M059J (cell line): ENCODE data around the gene ANAPC7. TPM values are rescaled to one million over a fixed set of nuclear protein-coding genes. Genes with fewer than 3 reads are reported as not detected.
"Not testable (repeated sequence)": the region's sequence is repeated elsewhere in the genome, so short reads cannot be mapped to it uniquely, and the experiment has no call there.

Experiments used
- DNase-seq: peaks from one replicate; pipeline ENCODE4 v3.0.0-alpha.2; 2012; ENCODE audit warnings: low read depth
- total RNA-seq: library from RNA; depleted of rRNA; stranded (reverse); fragments of >200 nt; shearing (Covaris generic); gene quantifications from 2 replicates; pipeline ENCODE4 v1.2.3, GENCODE V29; 2014; rRNA removed

The ANAPC7 gene, protein sequence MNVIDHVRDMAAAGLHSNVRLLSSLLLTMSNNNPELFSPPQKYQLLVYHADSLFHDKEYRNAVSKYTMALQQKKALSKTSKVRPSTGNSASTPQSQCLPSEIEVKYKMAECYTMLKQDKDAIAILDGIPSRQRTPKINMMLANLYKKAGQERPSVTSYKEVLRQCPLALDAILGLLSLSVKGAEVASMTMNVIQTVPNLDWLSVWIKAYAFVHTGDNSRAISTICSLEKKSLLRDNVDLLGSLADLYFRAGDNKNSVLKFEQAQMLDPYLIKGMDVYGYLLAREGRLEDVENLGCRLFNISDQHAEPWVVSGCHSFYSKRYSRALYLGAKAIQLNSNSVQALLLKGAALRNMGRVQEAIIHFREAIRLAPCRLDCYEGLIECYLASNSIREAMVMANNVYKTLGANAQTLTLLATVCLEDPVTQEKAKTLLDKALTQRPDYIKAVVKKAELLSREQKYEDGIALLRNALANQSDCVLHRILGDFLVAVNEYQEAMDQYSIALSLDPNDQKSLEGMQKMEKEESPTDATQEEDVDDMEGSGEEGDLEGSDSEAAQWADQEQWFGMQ
- 70.9 and 71.0 TPM in 2 replicates for total RNA-seq

DNA sequence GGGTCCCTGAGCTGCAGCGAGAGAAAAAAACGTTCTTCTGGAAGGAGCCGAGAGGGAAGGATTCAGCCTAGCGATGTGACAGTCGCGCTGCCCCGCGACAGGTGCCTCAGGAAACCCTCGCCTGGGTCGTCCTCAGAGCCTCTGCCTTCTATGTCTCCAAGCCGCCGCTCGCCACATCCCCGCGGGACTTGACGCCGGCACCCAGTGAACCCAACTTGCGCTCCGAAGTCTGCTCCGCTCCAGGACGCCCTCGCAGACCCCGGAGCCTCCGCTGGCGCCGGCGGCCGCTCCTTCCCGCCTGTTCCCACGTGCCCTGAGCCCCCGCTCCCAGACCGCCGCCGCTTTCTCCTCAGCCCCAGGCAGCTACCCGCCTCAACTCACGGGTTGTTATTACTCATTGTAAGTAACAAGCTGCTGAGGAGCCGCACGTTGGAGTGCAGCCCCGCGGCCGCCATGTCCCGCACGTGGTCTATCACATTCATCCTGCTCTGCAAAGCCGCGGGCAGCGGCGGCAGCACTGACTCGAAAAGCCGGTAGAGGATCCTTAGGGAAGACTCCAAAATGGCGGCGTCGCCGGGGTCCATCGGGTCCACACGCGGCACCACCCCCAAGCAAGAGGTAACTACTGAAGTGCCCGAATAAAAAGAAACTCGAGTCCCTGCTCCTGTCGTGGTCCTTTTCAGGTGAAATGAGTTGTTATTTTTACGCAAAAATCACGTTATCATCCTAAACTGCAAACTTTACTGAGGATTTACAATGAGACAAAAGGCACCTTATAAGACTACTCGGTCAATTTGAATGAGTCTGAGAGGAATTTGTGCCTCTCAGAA lies at the start of gene ANAPC7:
TSS of gene ANAPC7 (minus strand) at position 563 of the 830 bp plus-strand sequence. CDS start at position 482, 81 bp downstream.
- DNase-seq = peak; percentile 86

DNA sequence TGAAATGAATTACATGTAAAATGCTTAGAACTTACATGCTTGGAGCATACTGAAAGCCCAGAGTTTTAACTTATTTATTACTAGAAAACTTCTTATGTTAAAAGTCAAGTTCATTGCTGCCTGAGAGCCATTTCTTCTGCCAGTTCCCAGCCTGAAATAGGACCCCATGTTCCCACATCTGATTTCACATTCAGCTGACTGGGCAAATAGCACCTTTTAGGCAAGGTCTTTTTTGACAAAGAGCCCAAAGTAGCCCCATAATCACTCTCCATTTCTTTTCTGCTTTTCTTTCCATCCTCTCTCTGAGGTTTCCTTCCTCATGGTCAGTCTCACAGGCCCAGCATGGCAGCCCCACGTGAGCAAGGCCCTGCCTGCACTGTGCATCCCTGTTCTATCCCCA lies 47.8 kb upstream of the ANAPC7 start:
- DNase-seq = no peak

DNA sequence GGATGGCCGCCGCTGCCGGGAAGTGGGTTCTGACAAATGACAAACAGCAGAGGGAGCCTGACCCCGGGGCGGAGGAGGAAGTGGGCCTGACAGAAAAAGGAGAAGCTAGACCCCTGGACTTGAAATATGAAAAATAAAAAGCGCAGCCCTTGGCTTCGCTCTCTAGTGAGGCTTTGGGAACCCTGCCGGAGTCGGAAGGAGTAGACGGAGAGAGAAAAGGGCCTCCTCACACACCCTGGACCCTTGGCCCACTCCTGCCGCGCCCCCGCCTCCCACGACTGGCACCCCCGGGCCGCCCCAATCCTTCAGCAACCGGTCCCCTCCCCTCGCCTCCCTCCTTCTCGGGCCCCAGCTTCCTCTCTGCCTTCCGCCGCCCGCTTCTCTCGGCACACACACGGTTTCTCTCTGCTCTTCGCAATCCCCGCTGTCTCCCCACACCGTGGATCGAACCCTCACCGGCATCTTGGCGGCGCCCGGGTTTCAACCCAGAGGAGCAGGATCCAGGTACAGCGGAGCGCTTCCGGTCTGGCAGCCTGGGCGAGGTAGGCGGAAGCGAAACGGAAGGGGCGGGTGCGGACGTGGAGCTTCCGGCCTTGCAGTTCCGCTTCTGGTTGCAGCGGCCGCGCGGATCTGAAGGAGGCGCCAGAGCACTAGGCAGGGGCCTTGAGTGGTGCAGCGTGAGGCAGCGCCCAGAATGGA lies 46.4 kb upstream of the ANAPC7 start, which contains the start of gene ARPC3:
TSS of gene ARPC3 (minus strand) at position 539 of the 699 bp plus-strand sequence. CDS start at position 462, 77 bp downstream.
- peak; percentile 92 for DNase-seq

DNA sequence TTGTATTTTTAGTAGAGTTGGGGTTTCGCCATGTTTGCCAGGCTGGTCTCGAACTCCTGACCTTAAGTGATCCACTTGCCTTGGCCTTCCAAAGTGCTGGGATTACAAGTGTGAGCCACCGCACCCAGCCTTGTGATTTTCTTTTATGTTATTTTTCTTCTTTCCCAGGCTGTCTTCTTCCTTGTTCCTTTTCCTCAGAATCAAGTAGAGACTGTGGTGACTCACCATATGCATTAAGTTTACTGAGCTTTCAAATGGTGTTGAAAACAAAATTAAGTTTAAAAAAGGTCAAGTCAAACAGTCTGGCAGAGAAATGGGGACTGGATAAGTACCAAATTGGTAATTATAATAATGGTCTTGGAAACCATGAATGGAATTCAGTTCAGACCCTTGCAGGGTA lies 40.9 kb upstream of the ANAPC7 start:
- DNase-seq = no peak

DNA sequence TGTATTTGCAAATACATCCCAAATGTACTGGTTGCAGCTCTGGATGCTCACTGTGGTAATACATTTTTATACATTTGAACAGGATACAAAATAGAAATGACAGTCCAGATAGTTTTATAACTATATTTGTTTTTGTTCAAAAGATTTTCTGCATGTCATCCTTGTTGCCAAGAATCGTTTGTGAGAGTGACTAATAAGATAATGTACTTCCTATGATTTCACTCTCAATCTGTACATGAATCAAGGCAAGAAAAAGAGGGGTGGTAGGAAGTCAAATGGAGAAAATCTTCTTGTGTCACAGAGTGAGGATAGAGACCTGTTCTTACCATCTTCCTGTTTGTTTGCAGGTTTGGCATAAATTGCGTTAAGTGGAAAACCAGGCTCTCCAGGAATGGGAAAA lies 32.7 kb upstream of the ANAPC7 start:
- peak; percentile 17 for DNase-seq

DNA sequence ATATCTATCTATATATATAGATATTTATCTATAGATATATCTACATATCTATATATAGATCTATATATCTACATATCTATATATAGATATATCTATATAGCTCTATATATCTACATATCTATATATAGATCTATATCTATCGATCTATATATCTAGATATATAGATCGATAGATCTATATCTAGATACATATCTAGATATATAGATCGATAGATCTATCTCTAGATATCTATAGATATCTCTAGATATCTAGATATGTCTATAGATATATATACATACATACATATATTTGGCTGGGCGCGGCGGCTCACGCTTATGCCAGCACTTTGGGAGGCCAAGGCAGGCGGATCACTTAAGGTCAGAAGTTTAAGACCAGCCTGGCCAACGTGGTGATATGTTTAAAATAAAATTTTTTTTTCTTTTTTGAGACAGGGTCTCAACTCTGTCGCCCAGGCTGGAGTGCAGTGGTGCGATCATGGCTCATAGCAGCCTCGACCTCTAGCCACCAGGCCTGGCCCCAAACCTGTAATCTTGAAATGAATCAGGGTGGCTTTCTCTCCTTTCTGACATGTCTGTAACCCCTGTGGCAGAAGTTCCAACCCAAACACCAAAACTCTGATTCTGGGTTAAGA lies 28.6 kb upstream of the ANAPC7 start:
- no peak for DNase-seq

DNA sequence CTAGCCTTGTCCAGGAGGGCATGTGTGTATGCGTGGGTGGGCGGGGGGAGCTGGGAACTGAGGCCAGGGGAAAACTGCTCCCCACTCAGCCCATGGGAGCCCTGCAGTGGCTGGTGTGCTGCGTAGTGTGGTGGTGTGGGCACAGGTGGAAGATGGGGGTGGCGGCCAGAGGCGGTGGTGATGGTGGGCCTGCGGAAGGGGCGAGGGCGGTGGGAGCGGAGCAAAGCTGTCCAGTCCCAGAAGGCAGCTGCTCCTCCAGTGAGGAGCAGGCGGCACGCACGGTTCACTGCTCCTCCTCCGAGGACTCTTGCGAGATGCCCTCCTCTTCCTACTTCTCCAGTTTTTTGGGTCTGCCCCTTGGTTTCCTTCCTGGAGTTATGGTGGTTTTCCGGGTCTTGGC lies 26.2 kb upstream of the ANAPC7 start:
- not testable (repeated sequence) for DNase-seq

DNA sequence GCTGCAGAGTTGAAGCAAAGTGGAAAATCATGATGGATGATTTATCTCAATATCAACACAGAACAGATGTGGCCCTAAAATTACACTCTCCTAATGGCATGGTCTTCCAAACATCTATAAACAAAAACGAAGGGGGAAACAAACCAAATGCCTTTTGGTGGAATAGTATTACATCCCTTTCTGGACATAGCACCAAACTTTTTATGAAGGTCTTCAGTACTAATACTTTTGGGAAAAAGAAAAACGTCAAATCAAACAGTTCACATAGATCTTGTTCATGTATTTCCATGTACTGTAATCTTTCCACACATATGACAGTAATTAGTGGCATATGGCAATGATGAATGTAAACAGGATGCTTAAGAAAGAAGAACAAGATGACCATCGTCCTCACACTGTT lies 22.9 kb upstream of the ANAPC7 start:
- DNase-seq = no peak

DNA sequence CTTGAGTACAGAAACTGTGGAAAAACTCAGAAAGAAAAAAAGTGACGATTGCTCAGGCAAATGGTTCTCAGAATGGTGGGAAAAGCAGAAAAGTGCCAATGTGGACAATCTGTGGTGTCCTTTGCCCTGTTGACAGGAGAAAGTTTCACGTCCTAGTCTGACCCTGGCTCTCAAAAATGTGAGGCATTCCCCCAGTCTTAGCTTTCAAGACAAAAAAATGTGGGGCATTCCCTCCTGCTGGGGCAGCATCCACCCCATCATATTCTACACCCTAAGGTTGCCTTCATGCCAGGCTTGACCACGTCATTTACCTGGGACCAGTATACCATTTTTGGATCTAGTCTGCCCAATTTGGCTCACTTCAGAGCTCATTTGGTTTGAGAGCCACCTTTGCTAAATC lies 20.7 kb upstream of the ANAPC7 start:
- DNase-seq = no peak

DNA sequence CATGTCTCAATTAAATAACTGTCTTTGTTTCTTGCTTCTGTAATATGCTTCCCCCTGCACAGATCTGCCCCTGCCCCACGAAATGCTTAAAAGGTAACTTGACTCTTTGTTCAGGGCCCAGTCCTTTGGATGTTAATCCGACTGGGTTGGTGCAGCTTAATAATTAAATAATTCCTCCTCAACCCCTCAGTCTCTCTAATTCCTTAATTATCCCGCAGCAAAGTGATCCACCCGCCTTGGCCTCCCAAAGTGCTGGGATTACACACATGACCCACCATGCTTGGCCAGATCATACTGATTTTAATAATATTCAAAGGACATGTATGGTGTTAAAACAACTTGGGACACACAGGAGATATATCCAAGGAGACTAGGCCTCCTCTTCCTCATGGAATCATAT lies 18.2 kb upstream of the ANAPC7 start:
- no peak for DNase-seq

DNA sequence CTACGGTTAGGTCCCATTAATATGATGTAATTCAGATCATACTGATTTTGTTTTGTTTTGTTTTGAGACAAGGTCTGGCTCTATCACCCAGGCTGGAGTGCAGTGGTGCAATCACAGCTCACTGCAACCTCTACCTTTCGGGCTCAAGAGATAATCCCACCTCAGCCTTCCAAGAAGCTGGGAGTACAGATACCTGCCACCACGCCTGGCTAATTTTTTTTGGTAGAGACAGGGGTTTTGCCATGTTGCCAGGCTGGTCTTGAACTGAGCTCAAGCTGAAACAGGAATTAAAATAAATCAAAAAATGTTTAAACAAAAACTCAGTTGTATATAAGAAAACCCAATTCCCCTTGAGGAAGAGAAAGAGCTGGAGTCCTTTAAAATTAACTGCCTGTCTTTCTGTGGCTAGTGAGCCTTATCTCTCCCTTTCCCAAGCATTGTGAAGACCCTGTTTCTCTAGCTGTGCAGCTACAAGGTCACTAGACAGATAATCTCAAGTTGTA lies 17.7 kb upstream of the ANAPC7 start:
- no peak for DNase-seq

DNA sequence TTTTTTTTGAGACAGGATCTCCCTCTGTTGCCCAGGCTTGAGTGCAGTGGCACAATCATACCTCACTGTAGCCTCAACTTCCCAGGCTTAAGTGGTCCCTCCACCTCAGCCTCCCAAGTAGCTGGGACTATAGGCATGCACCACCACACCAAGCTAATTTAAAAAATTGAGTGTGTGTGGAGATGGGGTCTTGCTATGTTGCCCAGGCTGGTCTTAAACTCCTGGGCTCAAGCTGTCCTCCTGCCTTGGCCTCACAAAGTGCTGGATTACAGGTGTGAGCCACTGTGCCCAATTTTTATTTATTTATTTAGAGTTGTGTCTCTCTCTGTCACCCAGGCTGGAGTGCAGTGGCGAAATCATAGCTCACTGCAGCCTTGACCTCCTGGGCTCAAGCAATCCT lies 17.1 kb upstream of the ANAPC7 start:
- not testable (repeated sequence) for DNase-seq

DNA sequence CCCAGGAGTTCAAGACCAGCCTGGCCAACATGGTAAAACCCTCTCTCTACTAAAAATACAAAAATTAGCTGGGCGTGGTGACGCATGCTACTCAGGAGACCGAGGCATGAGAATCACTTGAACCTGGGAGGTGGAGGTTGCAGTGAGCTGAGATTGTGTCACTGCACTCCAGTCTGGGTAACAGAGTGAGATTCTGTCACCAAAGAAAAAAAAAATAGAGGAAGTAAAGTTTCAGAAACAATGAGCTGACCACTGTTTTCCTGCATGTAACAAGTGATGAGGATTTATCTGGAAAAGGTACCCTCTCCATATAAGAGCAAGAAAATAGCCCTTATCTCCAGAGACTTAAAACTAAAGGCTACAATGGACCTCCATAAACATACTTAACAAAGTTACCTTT lies 13.6 kb upstream of the ANAPC7 start:
- DNase-seq = not testable (repeated sequence)

DNA sequence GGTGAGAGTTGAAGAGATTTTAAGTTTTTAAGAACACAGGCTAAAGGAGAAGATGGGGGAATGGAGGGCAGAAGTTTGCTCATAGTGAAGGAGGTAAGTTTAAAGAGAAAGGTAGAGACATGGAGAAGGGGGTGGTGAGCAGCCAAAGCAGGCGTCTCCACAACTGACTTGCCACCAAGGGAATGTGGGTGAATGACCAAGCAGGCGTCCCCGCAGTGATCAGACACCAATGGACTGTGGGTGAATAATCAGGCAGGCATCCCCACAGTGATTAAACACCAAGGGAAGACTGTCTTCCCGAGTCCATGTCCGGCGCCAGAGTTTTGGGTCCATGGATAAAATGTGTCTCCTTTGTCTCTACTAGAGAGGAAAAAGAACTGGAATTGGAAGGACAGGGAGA lies 6.6 kb upstream of the ANAPC7 start:
- peak; percentile 44 for DNase-seq

DNA sequence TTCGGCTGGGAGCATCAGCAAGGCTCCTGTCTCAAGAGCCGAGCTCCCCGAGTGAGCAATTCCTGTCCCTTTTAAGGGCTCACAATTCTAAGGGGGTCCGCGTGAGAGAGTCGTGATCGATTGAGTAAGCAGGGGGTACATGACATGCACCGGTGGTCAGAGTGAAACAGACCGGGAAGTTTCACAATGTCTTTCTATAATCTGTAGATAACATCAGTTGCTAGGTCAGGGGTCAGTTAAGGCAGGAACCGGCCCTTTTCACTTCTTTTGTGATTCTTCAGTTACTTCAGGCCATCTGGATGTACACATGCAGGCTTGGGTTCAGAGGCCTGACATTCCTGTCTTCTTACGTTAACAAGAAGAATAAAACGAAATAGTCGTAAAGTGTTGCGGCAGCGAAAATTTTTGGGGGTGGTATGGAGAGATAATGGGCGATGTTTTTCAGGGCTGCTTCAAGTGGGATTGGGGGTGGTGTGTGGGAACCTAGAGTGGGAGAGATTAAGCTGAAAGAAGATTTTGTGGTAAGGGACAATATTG lies 1.7 kb upstream of the ANAPC7 start:
- not testable (repeated sequence) for DNase-seq

DNA sequence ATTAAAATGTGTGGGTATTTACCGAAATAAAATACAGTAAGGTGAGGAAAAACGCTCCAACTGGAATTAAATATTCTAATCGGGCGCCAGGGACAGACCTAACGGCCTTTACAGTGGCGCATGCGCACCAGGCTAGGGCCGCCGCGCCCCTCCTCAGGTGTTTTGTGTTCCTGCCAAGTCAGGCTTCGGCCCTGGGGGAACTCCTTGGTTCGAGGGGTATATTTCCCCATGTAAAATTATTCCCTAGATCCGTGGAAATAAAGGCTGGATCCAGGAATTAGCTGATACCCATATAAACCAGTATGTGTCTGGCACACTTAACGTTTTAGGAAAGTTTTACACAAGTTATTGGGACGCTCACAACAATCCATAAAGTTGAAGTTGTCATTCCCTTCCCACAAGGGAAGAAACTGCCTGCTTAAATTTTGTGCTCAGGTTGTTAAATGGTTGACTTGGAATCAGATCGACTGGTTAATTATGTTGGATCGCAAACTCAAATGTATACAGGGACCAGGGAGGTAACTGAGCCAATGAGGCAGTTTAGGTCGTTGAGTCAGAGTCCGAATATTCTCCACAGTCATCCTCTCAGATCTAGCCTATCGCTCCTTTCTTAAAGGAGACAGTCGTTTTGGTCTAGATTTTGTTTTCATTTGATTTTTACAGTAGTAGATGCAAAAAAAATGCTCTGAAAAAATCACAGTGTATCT lies 621 bp upstream of the ANAPC7 start:
- DNase-seq = peak; percentile 68

DNA sequence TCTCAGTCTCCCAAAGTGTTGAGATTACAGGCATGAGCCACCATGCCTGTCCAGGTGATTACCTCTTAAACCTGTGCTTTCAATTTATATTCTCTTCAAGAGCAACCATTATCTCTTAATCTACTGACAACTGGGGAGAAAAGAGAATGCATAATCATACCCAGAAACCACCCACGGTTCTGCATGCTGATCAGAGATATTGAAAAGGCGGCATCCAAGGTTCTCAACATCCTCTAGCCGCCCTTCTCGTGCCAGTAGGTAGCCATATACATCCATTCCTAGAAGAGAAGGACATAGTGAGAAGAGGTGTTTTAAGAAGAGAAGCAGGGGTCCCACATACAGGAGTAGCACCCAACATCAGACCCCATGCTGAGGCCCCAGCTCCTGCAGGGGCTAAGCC lies 20.8 kb downstream of the ANAPC7 start:
- DNase-seq = no peak

DNA sequence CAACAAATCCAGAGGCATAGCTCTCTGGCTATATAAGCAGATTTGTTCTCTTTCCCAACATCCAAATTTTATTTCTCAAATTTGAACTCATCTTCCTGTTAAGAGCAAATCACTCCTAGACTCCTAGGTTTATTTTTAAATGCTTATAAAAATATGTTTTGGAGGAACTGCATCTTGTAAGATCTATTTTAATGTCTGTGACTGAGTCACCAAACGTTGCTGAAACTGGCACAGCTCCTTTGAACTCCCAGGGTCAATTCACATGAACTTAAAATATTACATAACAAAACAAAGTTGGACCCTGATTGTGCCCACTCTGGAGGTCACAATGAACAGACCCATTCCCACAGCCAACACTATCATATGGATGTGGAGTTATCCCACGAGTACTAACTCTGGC lies 23.9 kb downstream of the ANAPC7 start:
- no peak for DNase-seq

DNA sequence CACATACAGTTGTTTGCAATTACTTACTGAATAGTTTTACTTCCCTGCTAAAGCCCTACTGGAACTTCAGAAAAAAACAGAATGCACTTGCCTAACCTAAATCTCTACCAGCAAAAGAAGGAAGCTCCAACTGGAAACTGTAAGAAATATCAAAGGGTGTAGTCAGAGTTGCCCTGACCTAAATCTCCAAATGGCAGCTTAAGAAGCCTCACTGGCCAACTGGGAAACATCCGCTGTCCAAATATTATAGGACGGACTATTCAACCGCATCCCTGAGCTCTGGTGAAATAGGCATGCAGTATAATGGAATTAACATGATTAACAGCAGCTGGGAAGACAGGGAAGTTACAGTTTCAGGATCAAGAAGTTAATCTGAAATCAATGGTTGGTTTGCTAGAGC lies 24.3 kb downstream of the ANAPC7 start:
- DNase-seq = no peak

DNA sequence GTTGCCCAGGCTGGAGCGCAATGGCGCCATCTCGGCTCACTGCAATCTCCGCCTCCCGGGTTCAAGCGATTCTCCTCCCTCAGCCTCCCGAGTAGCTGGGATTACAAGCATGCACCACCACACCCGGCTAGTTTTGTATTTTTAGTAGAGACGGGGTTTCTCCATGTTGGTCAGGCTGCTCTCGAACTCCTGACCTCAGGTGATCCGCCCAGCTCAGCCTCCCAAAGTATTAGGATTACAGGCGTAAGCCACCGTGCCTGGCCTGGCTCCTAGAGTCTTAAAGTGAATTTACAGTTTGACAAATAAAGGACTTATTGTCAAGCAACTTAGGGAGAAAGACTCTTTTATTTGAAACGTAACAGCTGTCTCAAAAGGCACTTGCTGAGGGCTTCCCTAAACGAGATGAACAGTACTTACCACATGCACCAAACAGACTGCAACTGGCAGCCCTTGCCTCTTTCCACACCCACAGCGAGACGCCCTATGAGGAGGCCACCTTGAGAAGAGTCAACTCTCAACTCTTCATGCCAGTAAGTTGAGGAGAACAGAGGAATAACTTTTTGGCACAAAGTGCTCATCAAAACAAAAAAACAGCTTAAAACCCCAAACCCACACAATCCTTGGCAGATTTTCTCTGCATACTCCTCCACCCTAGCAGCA lies 25.2 kb downstream of the ANAPC7 start:
- not testable (repeated sequence) for DNase-seq
